DMS 273 (cell line): ENCODE results near the gene HDLBP.
"Not testable (repeated sequence)": the region's sequence is repeated elsewhere in the genome, so short reads cannot be mapped to it uniquely, and the experiment has no call there.

ENCODE experiments used
- DNase-seq: peaks from one replicate; lab custom pipeline; 2025; ENCODE audit not compliant: unreplicated experiment; lab: John Stamatoyannopoulos, UW

Gene HDLBP

GRCh38 chr2:241197246-241197645 is 118.2 kb downstream of the HDLBP start:
- not testable (repeated sequence) for DNase-seq

- DNase-seq, result no peak
These were observed 119.9 kb downstream of the HDLBP start for GRCh38 chr2:241195506-241196130.

GRCh38 chr2:241194811-241195210 is 120.7 kb downstream of the HDLBP start:
- DNase-seq, result no peak

GRCh38 chr2:241193271-241193670 is 122.2 kb downstream of the HDLBP start:
- DNase-seq, result no peak

GRCh38 chr2:241191081-241191480 is 124.4 kb downstream of the HDLBP start:
- DNase-seq, result no peak

GRCh38 chr2:241190291-241190981 is 125.0 kb downstream of the HDLBP start:
- no peak for DNase-seq

- no peak for DNase-seq
These were observed 125.6 kb downstream of the HDLBP start for GRCh38 chr2:241189856-241190201.

- no peak for DNase-seq
These were observed 126.2 kb downstream of the HDLBP start for GRCh38 chr2:241189093-241189855.

GRCh38 chr2:241188361-241189092 is 126.9 kb downstream of the HDLBP start, which contains the start of gene ANO7:
ANO7 (plus strand) TSS chr2:241188677; CDS start chr2:241190064, 1,387 bp downstream.
- DNase-seq, result peak; percentile 28

GRCh38 chr2:241187918-241188234 is 127.6 kb downstream of the HDLBP start:
- no peak for DNase-seq

GRCh38 chr2:241187101-241187917 is 128.2 kb downstream of the HDLBP start:
- no peak for DNase-seq

- no peak for DNase-seq
These were observed 129.5 kb downstream of the HDLBP start for GRCh38 chr2:241185961-241186360.

GRCh38 chr2:241184901-241185300 is 130.6 kb downstream of the HDLBP start:
- no peak for DNase-seq

GRCh38 chr2:241183221-241183620 is 132.3 kb downstream of the HDLBP start:
- no peak for DNase-seq

GRCh38 chr2:241182531-241183133 is 132.8 kb downstream of the HDLBP start:
- DNase-seq, result no peak

GRCh38 chr2:241182126-241182525 is 133.3 kb downstream of the HDLBP start:
- DNase-seq, result no peak

- no peak for DNase-seq
These were observed 135.0 kb downstream of the HDLBP start for GRCh38 chr2:241180495-241180894.

GRCh38 chr2:241179899-241180298 is 135.6 kb downstream of the HDLBP start:
- no peak for DNase-seq

GRCh38 chr2:241178961-241179360 is 136.5 kb downstream of the HDLBP start:
- DNase-seq, result no peak
